Measurements from ENCODE around the gene NUP98.
A peak's percentile ranks its signal among the peaks of the same experiment; 100 is the strongest.

Gene NUP98

GRCh38 chr11:3732671-3733436, 64.5 kb downstream of the NUP98 start:
- H3K27me3 ChIP-seq (ENCODE audit: insufficient read depth, low read length): no peaks in the 10 kb centered on the region
- no peak overlapping the region for H3K4me3 ChIP-seq (ENCODE audit: low read length)
- no peaks in the 10 kb centered on the region for H3K9me3 ChIP-seq (ENCODE audit: insufficient read depth, low read depth, low read length)
- no peaks in the 10 kb centered on the region for H3K4me1 ChIP-seq (ENCODE audit: insufficient read depth, low read length)
- no peak overlapping the region for H3K9ac ChIP-seq (ENCODE audit: low read depth, low read length)
- peaks cover 97% of the 10 kb centered on the region for H3K36me3 ChIP-seq (ENCODE audit: insufficient read depth, low read length)
- H3K27ac ChIP-seq (ENCODE audit: low read depth, low read length): no peak overlapping the region
- WGBS: 95% methylated on average over 8 of the region's 8 CpGs

DNA sequence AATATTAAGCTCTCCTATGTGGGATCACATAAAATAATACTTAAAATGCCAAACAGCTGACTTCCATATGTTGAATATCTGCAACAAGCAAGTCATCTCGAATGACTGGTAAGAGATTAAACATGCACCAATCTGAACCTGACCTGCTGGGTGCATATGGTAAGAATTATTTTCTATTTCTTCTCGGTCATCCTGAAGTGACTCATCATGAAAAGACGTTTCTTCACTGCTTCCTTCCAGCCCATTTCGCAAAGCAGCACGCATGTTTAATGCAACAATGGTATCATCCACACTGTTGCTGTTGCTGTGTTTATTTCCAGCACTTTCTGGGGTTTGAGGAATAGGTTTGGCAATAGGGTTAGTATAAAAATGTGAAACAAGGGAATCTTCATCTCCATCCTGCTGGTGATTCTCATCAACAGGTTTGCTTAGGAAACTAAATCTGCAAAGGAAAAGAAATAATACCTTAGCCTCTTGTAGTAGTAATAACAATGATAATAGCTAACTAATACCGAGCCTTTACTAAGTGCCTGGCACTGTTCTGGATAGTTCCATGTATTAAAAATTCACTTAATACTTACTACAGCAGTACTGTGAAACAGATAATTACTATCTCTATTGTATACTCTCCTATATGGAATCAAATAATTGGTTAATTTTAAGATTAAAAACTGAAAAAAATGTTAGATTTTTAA, 74.2 kb downstream of the NUP98 start:
- Histone ChIP-seq H3K9ac (ENCODE audit: low read depth, low read length) (no peak overlapping the region), H3K4me1 (ENCODE audit: insufficient read depth, low read length) (no peaks in the 10 kb centered on the region), H3K4me3 (ENCODE audit: low read length) (no peak overlapping the region), H3K9me3 (ENCODE audit: insufficient read depth, low read depth, low read length) (no peaks in the 10 kb centered on the region), H3K27me3 (ENCODE audit: insufficient read depth, low read length) (no peaks in the 10 kb centered on the region), H3K36me3 (ENCODE audit: insufficient read depth, low read length) (peaks cover 100% of the 10 kb centered on the region), H3K27ac (ENCODE audit: low read depth, low read length) (no peak overlapping the region)
- WGBS: 99% methylated on average over 6 of the region's 6 CpGs

DNA sequence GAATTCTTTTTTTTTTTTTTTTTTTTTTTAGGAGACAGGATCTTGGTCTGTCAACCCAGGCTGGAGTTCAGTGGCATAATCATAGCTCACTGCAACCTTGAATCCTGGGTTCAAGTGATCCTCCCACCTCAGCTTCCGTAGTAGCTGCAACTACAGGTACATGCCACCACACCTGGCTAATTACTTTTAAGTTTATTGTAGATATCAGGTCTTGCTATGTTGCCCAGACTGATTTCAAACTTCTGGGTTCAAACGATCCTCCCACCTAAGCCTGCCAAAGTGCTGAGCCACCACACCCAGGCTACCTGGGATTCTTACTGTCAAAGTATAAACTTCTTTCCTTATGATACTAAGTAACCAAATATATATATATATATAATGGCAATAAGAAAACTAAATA, 75.3 kb downstream of the NUP98 start:
- peaks cover 100% of the 10 kb centered on the region for H3K36me3 ChIP-seq (ENCODE audit: insufficient read depth, low read length)
- 100% methylated on average over 2 of the region's 2 CpGs for WGBS

GRCh38 chr11:3720997-3721396, 76.4 kb downstream of the NUP98 start:
- Histone ChIP-seq H3K9ac (ENCODE audit: low read depth, low read length) (no peak overlapping the region), H3K36me3 (ENCODE audit: insufficient read depth, low read length) (peaks cover 100% of the 10 kb centered on the region), H3K4me3 (ENCODE audit: low read length) (no peak overlapping the region), H3K27ac (ENCODE audit: low read depth, low read length) (no peak overlapping the region), H3K27me3 (ENCODE audit: insufficient read depth, low read length) (no peaks in the 10 kb centered on the region), H3K9me3 (ENCODE audit: insufficient read depth, low read depth, low read length) (no peaks in the 10 kb centered on the region), H3K4me1 (ENCODE audit: insufficient read depth, low read length) (no peaks in the 10 kb centered on the region)
- 93% methylated on average over 2 of the region's 2 CpGs for whole genome bisulfite sequencing

More for the DNA sequence above, 75.3 kb downstream of the NUP98 start:
- Histone ChIP-seq H3K27me3 (ENCODE audit: insufficient read depth, low read length) (no peaks in the 10 kb centered on the region), H3K4me3 (ENCODE audit: low read length) (no peak overlapping the region), H3K9me3 (ENCODE audit: insufficient read depth, low read depth, low read length) (no peaks in the 10 kb centered on the region), H3K9ac (ENCODE audit: low read depth, low read length) (no peak overlapping the region), H3K4me1 (ENCODE audit: insufficient read depth, low read length) (no peaks in the 10 kb centered on the region), H3K27ac (ENCODE audit: low read depth, low read length) (no peak overlapping the region)

DNA sequence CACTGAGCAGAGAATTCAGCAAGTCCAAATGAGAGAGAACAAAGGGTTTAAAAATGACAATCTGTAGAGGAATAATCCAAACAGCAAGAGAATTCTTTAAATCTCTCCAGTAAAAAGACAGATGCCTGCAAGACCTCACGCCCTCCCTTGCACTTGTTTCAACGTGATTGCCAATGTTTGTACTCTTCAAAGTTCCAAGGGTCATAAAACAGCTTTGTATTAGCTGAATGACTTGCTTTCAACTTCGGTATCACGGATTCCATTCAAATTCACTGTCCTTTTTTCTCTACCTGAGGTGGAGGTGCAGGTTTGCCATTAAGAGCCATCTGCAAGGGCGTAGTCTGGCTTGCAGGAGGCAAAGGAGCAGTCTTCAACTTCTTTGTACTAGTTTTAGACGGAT, 85.1 kb downstream of the NUP98 start:
- WGBS: 78% methylated on average over 6 of the region's 6 CpGs
- Histone ChIP-seq H3K9me3 (ENCODE audit: insufficient read depth, low read depth, low read length) (no peaks in the 10 kb centered on the region), H3K9ac (ENCODE audit: low read depth, low read length) (no peak overlapping the region), H3K4me3 (ENCODE audit: low read length) (no peak overlapping the region), H3K36me3 (ENCODE audit: insufficient read depth, low read length) (peaks cover 92% of the 10 kb centered on the region), H3K4me1 (ENCODE audit: insufficient read depth, low read length) (peaks cover 10% of the 10 kb centered on the region), H3K27me3 (ENCODE audit: insufficient read depth, low read length) (no peaks in the 10 kb centered on the region), H3K27ac (ENCODE audit: low read depth, low read length) (peak overlapping the region; percentile 25; the same call in 1 of the 2 replicates)

DNA sequence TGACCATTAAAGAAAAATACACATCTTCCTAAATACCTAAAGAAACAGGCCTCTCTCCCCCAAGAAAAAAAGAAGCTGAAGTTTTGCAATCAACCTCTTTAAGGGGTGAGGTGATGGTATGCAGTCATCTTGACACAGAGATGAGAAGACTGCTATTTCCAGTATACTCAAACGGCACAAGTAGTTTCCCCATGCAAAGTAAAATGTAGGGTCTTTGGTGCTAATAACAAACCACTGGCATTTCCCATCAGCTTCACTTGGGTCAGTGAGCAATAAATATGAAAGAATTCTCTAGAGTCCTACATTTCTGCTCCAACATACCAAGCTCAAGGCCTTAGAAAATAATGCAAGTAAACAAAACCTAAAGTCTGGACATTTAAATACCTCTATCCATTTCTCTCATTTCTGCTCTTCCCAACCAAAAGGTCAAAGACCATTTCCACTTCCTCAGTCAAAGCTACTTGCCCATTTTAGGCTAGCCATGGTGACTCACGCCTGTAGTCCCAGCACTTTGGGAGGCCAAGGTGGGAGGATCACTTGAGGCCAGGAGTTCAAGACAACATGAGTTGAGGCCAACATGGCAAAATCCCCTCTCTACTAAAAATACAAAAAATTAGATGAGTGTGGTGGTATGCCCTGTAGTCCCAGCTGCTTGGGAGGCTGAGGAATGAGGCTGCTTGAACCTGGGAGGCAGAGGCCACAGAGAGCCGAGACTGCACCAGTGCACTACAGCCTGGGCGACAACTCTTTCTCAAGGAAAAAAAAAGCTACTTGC, 86.7 kb downstream of the NUP98 start:
- H3K27ac ChIP-seq (ENCODE audit: low read depth, low read length): no peak overlapping the region; the same call in 1 of the 2 replicates
- peaks cover 10% of the 10 kb centered on the region for H3K4me1 ChIP-seq (ENCODE audit: insufficient read depth, low read length)
- H3K9ac ChIP-seq (ENCODE audit: low read depth, low read length): no peak overlapping the region
- peaks cover 92% of the 10 kb centered on the region for H3K36me3 ChIP-seq (ENCODE audit: insufficient read depth, low read length)
- 97% methylated on average over 4 of the region's 4 CpGs for WGBS
- no peaks in the 10 kb centered on the region for H3K9me3 ChIP-seq (ENCODE audit: insufficient read depth, low read depth, low read length)
- no peaks in the 10 kb centered on the region for H3K27me3 ChIP-seq (ENCODE audit: insufficient read depth, low read length)
- H3K4me3 ChIP-seq (ENCODE audit: low read length): no peak overlapping the region

- Histone ChIP-seq H3K9me3 (ENCODE audit: insufficient read depth, low read depth, low read length) (no peaks in the 10 kb centered on the region), H3K36me3 (ENCODE audit: insufficient read depth, low read length) (peaks cover 92% of the 10 kb centered on the region), H3K4me1 (ENCODE audit: insufficient read depth, low read length) (peaks cover 10% of the 10 kb centered on the region), H3K4me3 (ENCODE audit: low read length) (no peak overlapping the region), H3K27me3 (ENCODE audit: insufficient read depth, low read length) (no peaks in the 10 kb centered on the region), H3K9ac (ENCODE audit: low read depth, low read length) (peak overlapping the region; percentile 29; the same call in 1 of the 2 replicates), H3K27ac (ENCODE audit: low read depth, low read length) (peak overlapping the region; percentile 53; the same call in 1 of the 2 replicates)
- 64% methylated on average over 1 of the region's 1 CpG for WGBS
These were observed 87.4 kb downstream of the NUP98 start for GRCh38 chr11:3709977-3710376.

DNA sequence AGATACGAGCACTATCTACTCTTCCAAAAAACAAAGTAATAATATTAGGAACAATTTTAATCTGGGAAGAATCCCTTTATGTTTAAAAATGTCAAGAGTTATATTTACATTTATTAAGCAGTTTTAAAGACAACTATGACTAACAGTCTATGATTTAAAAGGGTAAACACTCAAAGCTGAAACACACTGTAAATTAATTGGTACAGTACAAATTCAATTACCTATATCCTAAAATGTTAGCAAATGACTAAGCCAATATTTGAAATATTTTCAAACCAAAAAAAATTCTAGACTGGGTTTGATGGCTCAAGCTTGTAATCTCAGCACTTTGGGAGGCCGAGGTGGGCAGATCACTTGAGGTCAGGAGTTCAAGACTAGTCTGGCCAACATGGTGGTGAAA, 90.2 kb downstream of the NUP98 start:
- peaks cover 92% of the 10 kb centered on the region for H3K36me3 ChIP-seq (ENCODE audit: insufficient read depth, low read length)
- no peak overlapping the region for H3K27ac ChIP-seq (ENCODE audit: low read depth, low read length)
- WGBS: 97% methylated on average over 1 of the region's 2 CpGs

DNA sequence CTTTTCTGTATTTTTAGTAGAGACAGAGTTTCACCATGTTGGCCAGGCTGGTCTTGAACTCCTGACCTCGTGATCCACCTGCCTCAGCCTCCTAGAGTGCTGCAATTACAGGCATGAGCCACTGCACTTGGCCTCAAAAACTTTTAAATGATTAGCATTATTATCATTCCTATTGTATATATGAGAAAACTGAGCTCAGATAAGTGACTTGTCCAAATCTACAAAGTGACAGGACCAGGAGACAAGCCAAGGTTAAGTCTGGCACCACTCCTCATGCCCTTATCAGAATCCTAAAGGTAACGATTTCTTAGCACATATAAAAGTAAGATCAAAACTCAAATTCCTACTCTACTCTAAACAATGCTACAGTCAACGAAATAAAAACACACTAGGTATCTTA, 94.0 kb downstream of the NUP98 start:
- H3K27me3 ChIP-seq (ENCODE audit: insufficient read depth, low read length): no peaks in the 10 kb centered on the region
- H3K27ac ChIP-seq (ENCODE audit: low read depth, low read length): no peak overlapping the region
- no peaks in the 10 kb centered on the region for H3K9me3 ChIP-seq (ENCODE audit: insufficient read depth, low read depth, low read length)
- H3K9ac ChIP-seq (ENCODE audit: low read depth, low read length): no peak overlapping the region
- no peak overlapping the region for H3K4me3 ChIP-seq (ENCODE audit: low read length)
- H3K36me3 ChIP-seq (ENCODE audit: insufficient read depth, low read length): peaks cover 95% of the 10 kb centered on the region
- WGBS: 96% methylated on average over 3 of the region's 3 CpGs
- no peaks in the 10 kb centered on the region for H3K4me1 ChIP-seq (ENCODE audit: insufficient read depth, low read length)

More for the DNA sequence above, 90.2 kb downstream of the NUP98 start:
- Histone ChIP-seq H3K4me3 (ENCODE audit: low read length) (no peak overlapping the region), H3K9ac (ENCODE audit: low read depth, low read length) (no peak overlapping the region), H3K4me1 (ENCODE audit: insufficient read depth, low read length) (peaks cover 10% of the 10 kb centered on the region), H3K27me3 (ENCODE audit: insufficient read depth, low read length) (no peaks in the 10 kb centered on the region), H3K9me3 (ENCODE audit: insufficient read depth, low read depth, low read length) (no peaks in the 10 kb centered on the region)

DNA sequence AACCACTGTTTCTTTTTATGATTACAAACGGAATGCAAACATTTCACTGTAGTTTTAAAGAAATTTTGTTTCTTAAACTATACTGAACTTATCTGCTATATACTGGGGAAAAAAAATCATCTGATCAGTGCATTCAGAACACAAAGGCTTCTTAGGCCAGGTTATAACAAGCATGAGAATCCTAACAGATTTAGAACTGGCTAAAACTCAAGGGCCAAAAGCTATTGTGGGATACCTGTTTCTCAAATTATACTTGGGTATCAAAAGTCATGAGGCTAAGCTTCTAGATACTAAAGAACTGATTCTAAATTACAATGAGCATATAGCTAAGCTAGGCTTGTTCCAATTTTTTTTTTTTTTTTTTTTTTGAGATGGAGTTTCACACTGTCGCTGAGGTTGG, 96.4 kb downstream of the NUP98 start:
- H3K9ac ChIP-seq (ENCODE audit: low read depth, low read length): no peak overlapping the region
- H3K27ac ChIP-seq (ENCODE audit: low read depth, low read length): no peak overlapping the region
- H3K4me3 ChIP-seq (ENCODE audit: low read length): no peak overlapping the region
- WGBS: 92% methylated on average over 1 of the region's 2 CpGs
- peaks cover 99% of the 10 kb centered on the region for H3K36me3 ChIP-seq (ENCODE audit: insufficient read depth, low read length)
- H3K27me3 ChIP-seq (ENCODE audit: insufficient read depth, low read length): no peaks in the 10 kb centered on the region
- H3K9me3 ChIP-seq (ENCODE audit: insufficient read depth, low read depth, low read length): no peaks in the 10 kb centered on the region
- H3K4me1 ChIP-seq (ENCODE audit: insufficient read depth, low read length): no peaks in the 10 kb centered on the region

GRCh38 chr11:3700410-3700809, 96.9 kb downstream of the NUP98 start:
- H3K9me3 ChIP-seq (ENCODE audit: insufficient read depth, low read depth, low read length): no peaks in the 10 kb centered on the region
- H3K36me3 ChIP-seq (ENCODE audit: insufficient read depth, low read length): peaks cover 99% of the 10 kb centered on the region
- no peaks in the 10 kb centered on the region for H3K27me3 ChIP-seq (ENCODE audit: insufficient read depth, low read length)
- H3K27ac ChIP-seq (ENCODE audit: low read depth, low read length): no peak overlapping the region
- no peaks in the 10 kb centered on the region for H3K4me1 ChIP-seq (ENCODE audit: insufficient read depth, low read length)
- WGBS: 96% methylated on average over 2 of the region's 2 CpGs
- no peak overlapping the region for H3K4me3 ChIP-seq (ENCODE audit: low read length)
- H3K9ac ChIP-seq (ENCODE audit: low read depth, low read length): no peak overlapping the region
